HG02970 (cell line): ENCODE measurements around the gene OTOG.

Experiments
- ATAC-seq: cut with Tn5 transposase; IDR thresholded peaks from one replicate; pipeline ENCODE4 v1.9.1; 2021; ENCODE audit warnings: mild to moderate bottlenecking, moderate library complexity, moderate number of reproducible peaks; ENCODE audit not compliant: unreplicated experiment, low FRiP score

Gene OTOG

DNA sequence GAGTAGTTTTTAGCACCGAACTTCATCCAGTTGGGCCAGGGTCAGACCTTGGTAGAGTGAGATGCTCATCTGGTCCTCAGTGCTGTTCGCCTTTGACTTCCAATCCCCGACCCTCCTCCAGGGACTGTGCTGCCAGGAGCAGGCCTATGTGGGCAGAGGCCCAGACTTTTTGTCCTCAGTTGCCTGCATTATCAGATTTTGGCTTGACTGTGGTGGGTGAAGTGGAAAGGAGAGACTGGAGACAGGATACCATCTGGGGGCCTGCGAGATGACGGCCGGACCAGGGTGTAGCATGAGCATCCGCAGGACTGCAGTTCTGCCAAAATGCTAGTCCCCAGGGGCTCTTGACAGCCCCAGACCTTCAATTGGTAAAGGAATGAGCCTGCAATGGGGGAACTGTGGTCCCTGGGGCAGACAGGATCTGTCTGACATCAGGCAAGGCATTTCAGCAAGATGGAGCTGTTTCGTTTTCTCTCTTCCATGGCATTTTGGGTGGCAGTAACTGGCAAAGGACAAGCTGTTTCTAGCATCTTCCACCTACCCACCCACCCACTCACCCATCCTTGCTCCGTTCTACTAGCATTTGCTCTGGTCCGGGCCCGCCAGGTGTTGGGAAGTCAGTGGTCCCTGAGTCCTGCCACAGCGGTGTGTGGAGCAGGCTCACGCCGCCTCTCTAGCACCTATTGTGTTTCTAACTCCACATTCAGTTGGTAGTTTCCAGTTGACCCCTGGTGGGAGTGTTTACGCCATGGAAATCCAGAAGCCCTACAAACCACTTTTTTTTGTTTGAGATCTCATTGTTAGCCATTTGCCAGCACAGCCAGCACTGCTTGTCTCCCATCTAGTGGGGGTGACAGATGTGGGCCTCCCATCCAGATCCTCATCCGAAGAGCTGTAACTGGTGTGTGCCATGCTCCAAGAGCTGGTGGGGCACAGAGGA, 53.5 kb downstream of the OTOG start:
- ATAC-seq: no peak

- no peak for ATAC-seq
These were observed 54.2 kb downstream of the OTOG start for GRCh38 chr11:17601256-17601671.

- no peak for ATAC-seq
These were observed 54.6 kb downstream of the OTOG start for GRCh38 chr11:17601676-17602075.

GRCh38 chr11:17602105-17603001, 55.3 kb downstream of the OTOG start:
- ATAC-seq: no peak

- no peak for ATAC-seq
These were observed 56.2 kb downstream of the OTOG start for GRCh38 chr11:17603056-17603825.

DNA sequence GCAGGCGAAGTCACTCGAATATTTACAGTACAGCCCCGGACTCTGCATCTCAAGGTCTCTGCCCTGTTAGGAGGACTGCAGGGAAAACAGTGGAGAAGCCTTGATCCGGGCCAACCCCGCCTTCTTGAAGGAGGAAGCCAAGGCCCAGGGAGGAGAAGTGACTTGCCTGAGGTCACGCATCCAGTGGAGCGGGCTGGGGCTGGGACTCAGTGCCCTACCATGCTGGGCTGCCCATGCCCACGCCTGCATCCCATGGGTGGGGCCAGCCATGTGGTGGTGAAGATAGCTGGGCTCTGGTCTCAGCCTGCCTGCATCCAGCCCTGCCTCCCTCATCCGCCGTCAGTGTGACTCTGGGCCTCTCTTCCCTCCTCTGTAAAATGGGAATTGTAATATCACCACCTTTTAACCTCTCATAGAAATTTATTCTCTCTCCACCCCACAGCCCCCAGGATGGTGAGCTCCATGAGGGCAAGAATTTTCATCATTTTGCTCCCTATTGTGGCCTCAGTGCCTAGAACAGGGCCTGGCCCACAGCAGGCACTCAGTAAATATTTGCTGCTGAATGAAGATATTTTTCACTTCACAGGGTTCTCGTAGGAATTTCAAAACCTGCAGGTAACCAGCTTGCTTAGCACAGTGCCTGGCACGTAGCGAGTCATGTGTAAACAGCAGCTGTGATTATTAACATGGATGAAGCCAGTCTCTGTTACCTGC, 57.3 kb downstream of the OTOG start:
- ATAC-seq: no peak

- no peak for ATAC-seq
These were observed 57.8 kb downstream of the OTOG start for GRCh38 chr11:17604915-17605233.

- ATAC-seq: no peak
These were observed 58.6 kb downstream of the OTOG start for GRCh38 chr11:17605651-17606122.

- no peak for ATAC-seq
These were observed 59.4 kb downstream of the OTOG start for GRCh38 chr11:17606233-17607082.

DNA sequence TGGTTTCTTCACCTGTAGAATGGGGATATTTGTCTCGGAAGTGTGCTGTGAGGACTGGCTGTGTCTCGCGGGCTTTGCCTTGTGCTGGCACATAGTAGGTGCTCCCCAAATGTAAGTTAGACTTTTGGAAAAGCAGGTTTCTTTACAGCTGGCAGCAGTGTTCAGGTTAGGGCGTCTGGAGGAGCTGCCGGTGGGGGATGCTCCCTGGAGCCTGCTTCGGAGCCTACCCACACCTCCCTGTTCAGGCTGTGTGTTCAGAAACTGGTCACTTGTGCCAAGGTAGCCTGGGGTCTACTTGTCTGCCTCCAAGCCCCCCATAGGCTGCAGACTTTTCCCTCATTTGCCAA, 60.0 kb downstream of the OTOG start:
- no peak for ATAC-seq

GRCh38 chr11:17607591-17608570, 60.8 kb downstream of the OTOG start:
- ATAC-seq: no peak

DNA sequence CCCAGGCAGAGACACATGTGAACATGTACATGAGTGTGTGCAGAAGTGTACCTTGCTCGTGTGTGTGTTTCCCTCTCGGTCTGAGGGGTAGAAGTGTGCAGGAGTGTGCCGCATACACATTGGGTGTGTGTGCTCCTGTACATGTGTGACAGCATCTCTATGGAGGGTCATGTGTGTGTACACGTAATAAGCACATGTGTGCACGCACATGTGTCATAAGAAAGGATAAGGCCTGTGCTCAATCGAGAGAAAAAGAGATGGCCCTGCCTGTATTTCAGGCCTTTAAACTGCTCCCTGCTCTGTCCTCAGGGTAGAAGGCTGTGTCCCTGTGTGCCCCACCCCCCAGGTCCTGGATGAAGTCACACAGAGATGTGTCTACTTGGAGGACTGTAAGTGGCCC, 61.8 kb downstream of the OTOG start:
- ATAC-seq: no peak

DNA sequence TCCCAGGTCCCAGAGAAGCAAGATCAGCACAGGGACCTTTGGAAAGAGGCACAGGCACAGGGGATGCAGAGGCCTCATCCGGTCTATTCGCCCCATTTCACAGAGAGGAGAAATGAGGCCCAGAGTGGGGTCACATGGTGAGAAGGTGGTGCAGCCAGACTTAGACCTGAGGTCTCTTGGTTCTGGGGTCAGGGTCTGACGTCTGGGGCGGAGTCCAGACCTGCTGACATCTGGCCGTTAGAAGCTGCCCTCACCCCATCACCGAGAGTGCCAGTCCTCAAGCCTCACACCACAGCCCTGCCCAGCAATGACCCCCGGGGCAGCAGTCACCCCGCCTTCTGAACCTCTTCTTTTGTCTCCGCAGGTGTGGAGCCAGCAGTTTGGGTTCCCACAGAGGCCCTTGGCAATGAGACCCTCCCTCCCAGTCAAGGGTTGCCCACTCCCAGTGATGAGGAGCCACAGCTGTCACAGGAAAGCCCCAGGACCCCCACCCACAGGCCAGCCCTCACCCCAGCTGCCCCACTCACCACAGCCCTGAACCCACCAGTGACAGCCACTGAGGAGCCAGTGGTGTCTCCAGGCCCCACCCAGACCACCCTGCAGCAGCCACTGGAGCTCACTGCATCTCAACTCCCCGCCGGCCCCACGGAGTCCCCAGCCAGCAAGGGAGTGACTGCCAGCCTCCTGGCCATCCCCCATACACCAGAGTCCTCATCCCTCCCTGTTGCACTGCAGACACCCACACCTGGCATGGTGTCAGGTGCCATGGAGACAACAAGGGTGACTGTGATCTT, 62.4 kb downstream of the OTOG start:
- ATAC-seq: no peak

- no peak for ATAC-seq
These were observed 63.2 kb downstream of the OTOG start for GRCh38 chr11:17610085-17610894.

- no peak for ATAC-seq
These were observed 64.0 kb downstream of the OTOG start for GRCh38 chr11:17611049-17611448.

DNA sequence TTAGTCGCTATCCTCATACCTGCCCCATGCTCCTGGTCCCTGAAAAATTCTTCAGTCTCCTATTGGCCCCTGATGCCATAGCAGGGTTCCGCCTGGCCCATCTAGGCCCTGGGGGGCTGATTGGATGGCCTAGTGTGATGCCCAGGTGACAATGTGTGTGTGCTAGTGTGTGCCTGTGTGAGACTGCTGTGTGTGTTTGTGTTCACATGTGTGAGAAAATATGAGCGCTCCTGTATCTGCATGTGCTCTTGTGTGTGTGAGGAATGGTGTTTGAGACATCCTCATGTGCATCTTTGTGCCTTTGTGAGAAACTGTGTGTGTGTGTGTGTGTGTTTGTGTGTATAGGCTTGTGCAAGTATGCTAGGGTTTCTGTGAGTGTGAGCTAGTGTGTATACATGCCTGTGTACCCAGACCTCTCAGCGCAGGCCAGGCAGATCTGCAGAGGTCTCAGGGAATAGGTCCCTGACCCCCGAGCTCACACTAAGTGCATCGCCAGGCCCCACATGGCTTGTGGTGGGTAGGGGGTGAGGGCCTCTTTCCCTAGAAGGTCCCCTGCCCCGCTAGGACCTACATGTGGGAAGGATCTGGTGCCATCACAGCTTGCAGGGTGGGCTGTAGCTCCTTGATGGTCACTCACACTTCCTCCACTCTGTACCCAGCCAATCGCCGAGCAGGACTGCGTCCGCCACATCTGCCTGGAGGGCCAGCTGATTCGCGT, 64.6 kb downstream of the OTOG start:
- no peak for ATAC-seq
